AG04449 (cell line): Measurements from ENCODE around the gene COPB1.

Experiments
- CTCF ChIA-PET: fragments of 350-600 bp; formaldehyde crosslinking; extraction: SDS; loops from one replicate; lab custom pipeline; 2021; ENCODE audit warnings: antibody characterized with exemption; lab: Yijun Ruan, JAX
- POLR2A ChIA-PET: fragments of 400-600, 350-600 bp; formaldehyde crosslinking; extraction: SDS; loops from one replicate; lab custom pipeline; 2020; ENCODE audit warnings: antibody characterized with exemption, inconsistent platforms; lab: Yijun Ruan, JAX
- DNase-seq: peaks from one replicate; pipeline ENCODE4 v3.0.0-alpha.2; 2010; ENCODE audit warnings: low read depth, low spot score
- H3K4me3 ChIP-seq: 2 replicates; pipeline ENCODE4 v1.5.1; 2011; ENCODE audit warnings: low read depth, mild to moderate bottlenecking, control low read depth, low read length
- CTCF ChIP-seq: IDR thresholded peaks from one replicate; pipeline ENCODE4 v1.5.1; 2011; ENCODE audit warnings: mild to moderate bottlenecking, moderate library complexity, low read length, control low read depth, inconsistent platforms; ENCODE audit not compliant: insufficient read depth; ENCODE audit errors: missing control alignments

Gene COPB1

GRCh38 chr11:14519917-14520746, 20.5 kb upstream of the COPB1 start, which contains the start of gene PSMA1:
Gene PSMA1, minus strand, starts transcription at chr11:14520386. Its CDS starts 87 bp downstream, at chr11:14520299.
- POLR2A ChIA-PET = interaction anchor here (0.9 to 1.5 kb wide), 2 partner anchors 20 to 372 kb away, joined by 3 to 7 read pairs; partner anchors contain the start of genes COPB1 and CYP2R1
- peak; percentile 78 for DNase-seq
- peak within 1 kb of the TSS; percentile 93 for H3K4me3 ChIP-seq
- TF ChIP-seq CTCF = peak; percentile 5
- CTCF ChIA-PET = interaction anchor here (0.9 to 1.1 kb wide), 2 partner anchors 10 to 20 kb away, joined by 5 read pairs; partner anchors contain the start of gene COPB1

- no peak for DNase-seq
- TF ChIP-seq CTCF = no peak
- POLR2A ChIA-PET = interaction anchor here (1.5 kb wide), 1 partner anchor 19 kb away, joined by 7 read pairs; the partner anchor contains the start of gene COPB1
- peak overlapping the region; percentile 93 for H3K4me3 ChIP-seq
- CTCF ChIA-PET = no interaction called here
Measured at GRCh38 chr11:14519597-14519916, 19.9 kb upstream of the COPB1 start.

GRCh38 chr11:14518820-14519219, 19.2 kb upstream of the COPB1 start:
- POLR2A ChIA-PET = no interaction called here
- no peak for TF ChIP-seq CTCF
- CTCF ChIA-PET = no interaction called here
- peak overlapping the region; percentile 93 for H3K4me3 ChIP-seq
- no peak for DNase-seq

- DNase-seq = no peak
- ChIA-PET POLR2A (no interaction called here), CTCF (interaction anchor here (1.5 kb wide), 1 partner anchor 11 kb away, joined by 3 read pairs; no protein-coding TSS in a partner anchor)
- H3K4me3 ChIP-seq = no peak overlapping the region
- TF ChIP-seq CTCF = no peak
Measured at GRCh38 chr11:14513800-14514199, 14.2 kb upstream of the COPB1 start.

GRCh38 chr11:14506532-14506931, 6.9 kb upstream of the COPB1 start:
- ChIA-PET CTCF (no interaction called here), POLR2A (no interaction called here)
- no peak for DNase-seq
- TF ChIP-seq CTCF = no peak
- no peak overlapping the region for H3K4me3 ChIP-seq

GRCh38 chr11:14503023-14503422, 3.4 kb upstream of the COPB1 start:
- TF ChIP-seq CTCF = no peak
- CTCF ChIA-PET = interaction anchor here (1.2 kb wide), 1 partner anchor 11 kb away, joined by 3 read pairs; no protein-coding TSS in a partner anchor
- no peak overlapping the region for H3K4me3 ChIP-seq
- DNase-seq = peak; percentile 44
- POLR2A ChIA-PET = interaction anchor here (1.0 kb wide), 1 partner anchor 13 kb away, joined by 3 read pairs; no protein-coding TSS in a partner anchor
